Kidney epithelial cell (primary cell): ENCODE results near the gene DBR1. TPM values are rescaled to one million over a fixed set of nuclear protein-coding genes. Genes with fewer than 3 reads are reported as not detected.

Experiments
- DNase-seq: peaks from one replicate; pipeline ENCODE4 v3.0.0-alpha.2; 2010; ENCODE audit warnings: low read depth
- H3K27me3 ChIP-seq: 2 replicates; pipeline ENCODE4 v1.6.0; 2011; ENCODE audit warnings: low read length; ENCODE audit not compliant: control insufficient read depth, insufficient read depth
- H3K36me3 ChIP-seq: 2 replicates; pipeline ENCODE4 v1.5.1; 2011; ENCODE audit warnings: low read length; ENCODE audit not compliant: control insufficient read depth, insufficient read depth
- H3K4me3 ChIP-seq: 2 replicates; pipeline ENCODE4 v1.5.1; 2011; ENCODE audit warnings: low read depth, mild to moderate bottlenecking, control low read depth, low read length
- CTCF ChIP-seq: IDR thresholded peaks from 2 replicates; pipeline ENCODE4 v1.5.1; 2011; ENCODE audit warnings: mild to moderate bottlenecking, moderate library complexity, low read length, control low read depth, inconsistent platforms; ENCODE audit not compliant: insufficient read depth, poor library complexity, severe bottlenecking
- total RNA-seq: library from RNA; depleted of rRNA; stranded (reverse); fragments of >200 nt; gene quantifications from 2 replicates; pipeline ENCODE4 v1.2.3, GENCODE V29; 2015

Gene DBR1
- total RNA-seq, 1 donor from 2014 or later, result 17.2 TPM

- Histone ChIP-seq H3K27me3 (no peaks in the 10 kb centered on the region), H3K36me3 (no peaks in the 10 kb centered on the region), H3K4me3 (no peak overlapping the region)
- TF ChIP-seq CTCF, result no peak
- no peak for DNase-seq
Measured at GRCh38 chr3:138137861-138138260, 36.9 kb downstream of the DBR1 start.

DNA sequence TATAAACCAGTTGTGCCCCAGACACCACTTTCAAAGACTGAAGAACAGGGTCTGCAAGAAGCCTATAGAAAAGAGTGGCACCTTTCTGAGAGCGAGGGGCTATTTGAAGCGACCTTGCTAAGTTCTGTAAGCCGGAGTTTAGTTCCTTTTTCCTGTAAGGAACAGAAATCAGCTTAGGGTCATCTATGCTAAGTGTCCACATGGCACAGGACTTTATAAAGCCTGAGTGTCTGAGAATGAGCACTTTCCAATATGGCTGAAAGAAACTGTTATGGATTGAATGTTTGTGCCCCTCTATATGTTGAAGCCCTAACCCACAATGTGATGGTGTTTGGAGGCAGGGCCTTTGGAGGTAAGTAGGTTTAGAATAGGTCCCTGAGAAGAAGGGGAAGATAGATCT is 38.5 kb downstream of the DBR1 start:
- H3K36me3 ChIP-seq, result no peaks in the 10 kb centered on the region
- no peaks in the 10 kb centered on the region for H3K27me3 ChIP-seq
- DNase-seq, result no peak
- TF ChIP-seq CTCF, result no peak
- H3K4me3 ChIP-seq, result no peak overlapping the region

DNA sequence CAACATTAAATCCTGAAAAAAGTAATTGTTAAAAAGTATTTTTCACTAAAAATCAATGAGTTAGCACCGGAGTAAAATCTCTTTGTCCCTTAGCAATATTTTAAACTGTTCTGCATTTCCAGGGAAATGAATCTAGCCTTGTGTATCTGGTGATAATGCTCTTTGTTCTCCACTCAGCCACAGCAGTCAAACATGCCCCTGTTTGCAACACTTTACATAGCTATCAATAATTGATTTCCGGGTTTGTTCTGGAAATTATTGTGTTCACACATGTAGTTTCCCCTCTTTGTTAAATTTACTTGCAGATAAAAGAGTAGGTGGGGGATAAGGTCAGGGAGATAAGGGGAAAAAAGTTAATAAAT is 38.9 kb downstream of the DBR1 start:
- no peak for DNase-seq
- TF ChIP-seq CTCF, result no peak
- H3K36me3 ChIP-seq, result no peaks in the 10 kb centered on the region
- no peak overlapping the region for H3K4me3 ChIP-seq
- H3K27me3 ChIP-seq, result no peaks in the 10 kb centered on the region

DNA sequence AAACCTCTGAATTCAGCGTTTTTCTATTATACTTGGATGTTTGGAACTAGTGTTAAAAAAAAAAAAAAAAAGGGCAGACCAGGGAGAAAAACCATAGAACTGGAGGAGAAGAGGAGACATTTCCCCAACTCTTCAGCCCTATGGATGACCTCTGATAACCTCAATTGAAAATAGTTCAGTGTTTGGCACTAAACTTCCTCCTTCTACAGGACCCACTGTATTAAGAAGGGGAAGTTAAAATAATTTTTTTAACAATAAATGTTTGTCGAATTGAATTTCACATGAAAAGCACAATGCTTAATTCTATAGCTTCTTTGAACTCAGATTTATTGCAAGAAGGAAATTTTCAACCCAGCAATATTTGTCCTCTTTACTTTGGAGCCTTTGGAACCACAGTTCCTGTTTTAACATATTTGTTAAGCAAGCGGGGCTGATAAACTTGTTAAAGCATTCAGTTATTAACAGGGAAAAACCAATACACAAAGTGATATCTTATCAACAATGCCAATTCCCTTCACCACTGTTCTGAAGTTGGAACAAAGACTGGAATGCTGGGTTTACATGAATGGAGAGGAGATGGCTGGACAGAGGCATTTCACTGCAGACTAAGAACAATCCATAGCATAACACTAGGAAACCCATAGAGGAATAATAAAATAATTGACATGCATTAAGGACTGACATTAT is 39.4 kb downstream of the DBR1 start:
- H3K36me3 ChIP-seq, result no peaks in the 10 kb centered on the region
- no peak overlapping the region for H3K4me3 ChIP-seq
- no peak for TF ChIP-seq CTCF
- no peaks in the 10 kb centered on the region for H3K27me3 ChIP-seq
- DNase-seq, result no peak

DNA sequence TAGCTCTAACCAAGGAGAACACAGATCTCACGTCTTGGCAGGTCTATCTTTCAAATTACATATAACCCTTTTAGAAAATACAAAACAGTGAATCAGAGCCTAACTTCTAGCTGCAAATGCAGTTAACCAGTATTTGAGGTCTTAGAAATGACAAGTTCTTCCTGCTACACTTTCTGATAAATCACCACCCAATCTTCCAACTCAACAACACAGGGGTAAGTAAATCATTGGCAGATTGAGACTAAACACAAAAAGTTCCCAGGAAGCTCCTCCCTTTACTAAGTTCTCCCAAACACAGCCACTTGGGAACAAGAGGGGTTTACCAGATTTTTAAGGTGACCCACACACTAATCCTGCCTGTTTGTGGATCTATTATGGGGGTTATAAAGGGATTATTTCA is 42.5 kb downstream of the DBR1 start, which contains the start of gene A4GNT:
TSS of gene A4GNT (minus strand) at position 152 of the 400 bp plus-strand sequence. CDS start 1,134 bp downstream, outside the sequence.
- TF ChIP-seq CTCF, result no peak
- DNase-seq, result no peak
- H3K36me3 ChIP-seq, result no peaks in the 10 kb centered on the region
- H3K27me3 ChIP-seq, result no peaks in the 10 kb centered on the region
- H3K4me3 ChIP-seq, result no peak within 1 kb of the TSS

DNA sequence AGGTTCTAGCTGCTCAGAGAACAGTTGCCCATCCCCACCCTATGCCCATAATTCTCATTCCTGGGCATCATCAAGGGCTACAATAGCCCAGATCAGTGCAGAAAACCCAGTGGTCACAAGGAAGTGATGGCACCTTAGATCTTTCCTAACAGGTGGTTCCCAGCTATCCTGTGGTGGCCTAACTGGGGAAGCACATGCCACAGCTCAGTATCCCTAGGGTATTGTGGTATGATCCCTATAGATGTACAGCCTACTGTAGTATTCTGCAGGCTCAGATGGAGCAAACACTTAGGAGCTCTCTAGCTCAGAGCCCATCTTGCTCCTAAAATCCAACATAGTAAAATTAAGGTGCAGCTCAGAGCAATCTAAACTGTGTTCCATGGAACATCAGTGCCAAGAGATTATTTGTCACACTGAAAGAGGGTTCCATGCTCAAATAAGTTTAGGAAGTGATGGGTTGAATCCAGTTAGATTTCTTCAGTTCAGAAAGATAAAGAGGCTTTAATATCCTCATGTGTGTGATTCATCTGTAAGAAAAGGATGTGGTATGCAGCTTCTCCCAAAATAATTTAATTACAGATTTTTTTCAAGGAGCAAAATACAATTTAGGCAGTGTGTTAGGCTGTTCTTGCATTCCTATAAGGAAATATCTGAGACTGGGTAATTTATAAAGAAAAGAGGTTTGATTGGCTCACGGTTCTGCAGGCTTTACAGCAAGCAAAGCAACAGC is 46.9 kb downstream of the DBR1 start:
- DNase-seq, result no peak
- H3K36me3 ChIP-seq, result no peaks in the 10 kb centered on the region
- no peak for TF ChIP-seq CTCF
- no peak overlapping the region for H3K4me3 ChIP-seq
- no peaks in the 10 kb centered on the region for H3K27me3 ChIP-seq
